ENCODE measurements around the gene C1orf21.

GRCh38 chr1:184445997-184446396, 59.2 kb downstream of the C1orf21 start:
- no peak for TF ChIP-seq CTCF (conservative IDR thresholded peaks at IDR 0.05 in 1 of 2, IDR thresholded peaks at IDR 0.05 in 1 of 2; ENCODE audit: low read depth in 1 of 2, low read length in 2 of 2)
- no peak for TF ChIP-seq EZH2 (IDR thresholded peaks at IDR 0.05; ENCODE audit: low read length, missing control alignments)

Data from fibroblast of lung (primary cell).